Measurements from ENCODE around the gene UPK3A.
A peak's percentile ranks its signal among the peaks of the same experiment; 100 is the strongest.

The UPK3A gene

DNA sequence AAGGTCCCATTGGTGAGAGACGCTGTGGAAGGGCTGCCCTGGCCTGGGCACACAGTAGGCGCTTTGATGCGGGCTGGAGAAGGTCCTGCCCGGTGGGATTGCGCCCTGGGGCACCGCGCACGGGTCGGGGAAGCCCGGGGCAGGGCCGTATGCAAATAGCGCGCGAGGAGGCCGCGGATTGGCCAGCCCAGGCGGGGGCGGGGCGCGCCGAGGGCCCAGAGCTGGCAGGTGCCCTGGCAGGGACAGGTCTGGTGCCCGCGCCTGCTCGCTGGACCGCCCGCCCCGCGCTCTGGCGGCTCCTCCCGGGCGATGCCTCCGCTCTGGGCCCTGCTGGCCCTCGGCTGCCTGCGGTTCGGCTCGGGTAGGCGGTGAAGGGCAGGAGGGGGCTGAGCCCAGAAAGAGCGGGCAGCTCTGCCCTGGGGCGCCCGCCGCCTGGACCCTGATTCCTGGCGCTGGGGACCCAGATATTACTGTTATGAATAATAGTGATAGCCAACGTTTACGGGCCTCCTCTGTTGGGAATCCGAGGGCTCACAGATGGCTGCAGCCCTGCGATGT is at the start of gene UPK3A:
Gene UPK3A (plus strand): TSS at position 245 of the 558 bp plus-strand sequence. CDS start 65 bp downstream, at position 310.
- H3K4me3 Mint-ChIP-seq, result peak within 1 kb of the TSS; percentile 59 to 64
- peak; percentile 56 to 59 for DNase-seq
- no peak within 1 kb of the TSS for H3K27ac Mint-ChIP-seq
- peaks cover 27% of the 10 kb centered on the region for H3K4me1 Mint-ChIP-seq
- peaks cover 49% of the 10 kb centered on the region for H3K27me3 Mint-ChIP-seq
- H3K9me3 Mint-ChIP-seq, result no peaks in the 10 kb centered on the region
- peak; percentile 94 for ATAC-seq

DNA sequence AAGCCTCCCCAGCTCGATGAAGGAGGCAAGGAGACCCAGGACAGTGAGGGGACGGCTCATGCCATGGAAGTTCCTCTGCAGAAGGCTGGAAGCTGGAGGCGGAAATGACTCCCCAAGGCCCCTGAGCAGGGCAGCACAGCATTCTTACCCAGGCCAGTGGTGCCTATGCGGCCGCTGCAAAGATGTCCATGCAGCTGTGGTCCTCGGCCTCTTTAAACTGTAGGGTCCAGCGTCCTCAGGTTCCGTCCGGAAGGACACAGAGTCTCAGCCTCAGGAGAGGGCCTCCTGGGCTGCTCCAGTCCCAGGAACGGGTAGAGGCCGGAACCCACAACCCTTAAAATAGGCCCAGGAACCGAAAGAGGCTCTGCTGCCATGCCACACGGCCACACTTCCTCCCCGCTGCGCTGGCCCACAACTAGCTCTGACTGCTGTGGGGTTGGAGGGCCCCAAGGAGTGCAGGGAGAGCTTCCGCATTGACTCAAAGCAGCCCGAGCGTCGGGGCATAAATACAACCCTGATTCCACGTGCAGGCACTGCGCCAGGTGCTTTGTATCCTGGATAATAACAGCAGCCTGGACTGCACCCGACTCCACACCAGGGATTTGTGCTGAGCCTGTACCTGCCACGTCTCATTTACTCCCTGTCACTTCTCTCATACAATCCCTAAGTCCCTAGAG is 49.5 kb upstream of the UPK3A start:
- H3K27ac Mint-ChIP-seq, result peak overlapping the region; percentile 5 to 58
- H3K9me3 Mint-ChIP-seq, result no peaks in the 10 kb centered on the region
- DNase-seq, result peak; percentile 41 to 45
- ATAC-seq, result peak; percentile 79
- peak overlapping the region in 1 of 2 donors; percentile 68 for H3K4me3 Mint-ChIP-seq
- H3K4me1 Mint-ChIP-seq, result peaks cover 68% of the 10 kb centered on the region
- no peaks in the 10 kb centered on the region for H3K27me3 Mint-ChIP-seq

DNA sequence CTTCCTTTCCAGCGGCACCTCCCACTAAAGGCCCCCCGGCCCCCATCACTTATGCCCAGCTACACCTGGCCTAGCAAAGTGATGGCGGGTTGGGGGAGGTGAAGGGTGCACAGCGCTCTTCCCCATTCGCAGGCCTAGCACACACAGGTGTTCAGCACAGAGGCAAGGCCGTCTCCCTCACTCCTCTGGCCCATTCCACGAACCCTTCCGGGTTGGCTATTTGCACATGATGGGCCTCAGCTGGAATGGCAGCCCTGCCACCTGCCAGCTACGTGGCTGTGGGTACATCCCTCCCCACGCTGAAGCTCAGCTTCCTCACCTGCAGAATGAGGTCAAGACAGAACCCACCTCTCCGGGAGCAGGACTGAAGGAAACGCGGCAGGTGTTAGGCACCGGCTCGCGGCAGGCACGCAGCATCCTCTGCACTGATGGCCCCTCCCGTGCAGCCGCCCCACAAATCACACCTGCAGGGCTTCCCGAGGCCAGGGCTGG is 48.9 kb upstream of the UPK3A start:
- Mint-ChIP-seq H3K9me3 (no peaks in the 10 kb centered on the region), H3K27ac (peak overlapping the region; percentile 58 to 74), H3K4me3 (peak overlapping the region in 1 of 2 donors; percentile 68), H3K27me3 (no peaks in the 10 kb centered on the region), H3K4me1 (peaks cover 68% of the 10 kb centered on the region)
- no peak for DNase-seq
- no peak for ATAC-seq

DNA sequence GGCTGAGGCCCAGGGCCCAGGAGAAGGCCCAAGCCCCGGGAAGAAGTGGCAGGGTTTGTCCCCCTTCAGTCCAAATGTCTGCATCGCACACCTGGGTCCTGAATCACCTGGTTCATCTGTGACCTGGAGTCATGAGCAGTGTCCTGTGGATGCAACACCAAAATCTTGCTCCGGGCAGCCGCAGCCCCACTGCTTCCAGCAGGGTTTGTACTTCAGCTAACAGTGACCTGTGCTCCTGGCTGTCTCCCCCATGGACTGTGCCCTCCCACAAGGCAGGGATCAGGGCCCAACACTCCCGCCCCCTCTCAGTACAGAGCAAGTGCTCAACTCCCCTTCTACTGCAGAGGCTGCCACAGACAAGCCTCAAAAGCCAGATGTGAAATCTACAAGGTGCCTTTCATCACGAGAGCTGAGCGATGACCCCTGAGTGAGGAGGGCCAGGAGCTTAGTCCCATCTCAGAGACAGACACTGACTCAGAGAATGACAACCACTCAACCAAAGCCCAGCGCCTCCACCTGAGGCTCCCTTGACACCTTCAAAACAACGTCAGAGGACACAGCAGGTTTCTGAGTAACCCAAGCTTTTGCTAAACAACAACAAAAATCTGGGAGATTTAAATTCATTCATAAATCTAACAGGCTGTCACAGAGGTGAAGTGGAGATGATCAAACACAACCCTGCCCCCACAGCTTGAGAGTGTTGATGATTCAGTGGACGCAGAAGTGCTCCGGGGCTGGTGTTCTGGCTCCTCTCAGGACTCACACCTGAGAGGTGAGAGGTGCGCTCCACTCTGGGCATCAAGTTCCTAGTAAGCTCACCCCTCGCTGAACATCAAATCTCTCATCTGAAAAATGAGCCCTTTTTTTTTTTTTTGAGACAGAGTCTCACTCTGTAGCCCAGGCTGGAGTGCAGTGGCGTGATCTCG is 47.4 kb upstream of the UPK3A start:
- ATAC-seq, result no peak
- Mint-ChIP-seq H3K4me1 (peaks cover 81% of the 10 kb centered on the region), H3K9me3 (no peaks in the 10 kb centered on the region), H3K4me3 (no peak overlapping the region), H3K27me3 (no peaks in the 10 kb centered on the region), H3K27ac (peak overlapping the region in 1 of 2 donors; percentile 54)
- DNase-seq, result no peak

DNA sequence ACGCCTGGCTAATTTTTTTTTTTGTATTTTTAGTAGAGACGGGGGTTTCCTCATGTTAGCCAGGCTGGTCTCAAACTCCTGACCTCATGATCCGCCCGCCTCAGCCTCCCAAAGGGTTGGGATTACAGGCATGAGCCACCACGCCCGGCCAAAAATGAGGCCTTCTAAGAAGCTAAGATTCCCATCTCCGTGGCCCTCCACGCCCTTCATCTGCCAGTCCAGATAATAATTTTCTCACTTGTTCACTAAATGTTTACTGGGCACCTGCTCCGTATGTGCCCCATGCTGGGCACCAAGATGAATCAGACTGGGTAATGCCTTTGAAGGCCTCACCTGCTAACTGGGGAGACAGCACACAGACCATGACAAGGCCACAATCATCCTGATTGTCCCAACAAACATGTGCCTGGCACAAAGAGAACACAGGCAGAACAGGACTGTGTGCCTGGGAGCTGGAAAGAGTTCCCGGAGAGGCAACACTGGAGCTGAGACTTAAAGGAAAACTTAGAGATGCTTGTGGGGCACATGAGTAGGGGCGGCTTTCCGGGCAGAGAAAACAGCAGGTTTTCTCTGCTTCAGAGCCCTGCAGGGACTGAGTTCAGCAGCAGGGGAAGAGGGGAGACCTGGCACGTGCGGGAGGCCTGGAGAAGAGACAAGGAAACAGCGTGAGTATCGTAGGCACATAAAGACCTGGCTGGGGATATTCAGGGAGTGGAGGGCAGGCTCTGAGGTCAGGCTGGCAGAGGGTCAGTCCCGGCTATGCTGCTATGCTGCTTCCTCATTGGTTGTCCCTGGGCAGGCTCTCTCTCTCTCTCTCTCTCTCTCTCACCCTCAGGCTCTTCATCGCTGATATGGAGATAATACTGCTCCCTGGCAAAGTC is 46.4 kb upstream of the UPK3A start:
- H3K9me3 Mint-ChIP-seq, result no peaks in the 10 kb centered on the region
- no peak for DNase-seq
- no peak for ATAC-seq
- peaks cover 74% of the 10 kb centered on the region for H3K4me1 Mint-ChIP-seq
- no peaks in the 10 kb centered on the region for H3K27me3 Mint-ChIP-seq
- peak overlapping the region in 1 of 2 donors; percentile 25 for H3K4me3 Mint-ChIP-seq
- peak overlapping the region in 1 of 2 donors; percentile 64 for H3K27ac Mint-ChIP-seq

DNA sequence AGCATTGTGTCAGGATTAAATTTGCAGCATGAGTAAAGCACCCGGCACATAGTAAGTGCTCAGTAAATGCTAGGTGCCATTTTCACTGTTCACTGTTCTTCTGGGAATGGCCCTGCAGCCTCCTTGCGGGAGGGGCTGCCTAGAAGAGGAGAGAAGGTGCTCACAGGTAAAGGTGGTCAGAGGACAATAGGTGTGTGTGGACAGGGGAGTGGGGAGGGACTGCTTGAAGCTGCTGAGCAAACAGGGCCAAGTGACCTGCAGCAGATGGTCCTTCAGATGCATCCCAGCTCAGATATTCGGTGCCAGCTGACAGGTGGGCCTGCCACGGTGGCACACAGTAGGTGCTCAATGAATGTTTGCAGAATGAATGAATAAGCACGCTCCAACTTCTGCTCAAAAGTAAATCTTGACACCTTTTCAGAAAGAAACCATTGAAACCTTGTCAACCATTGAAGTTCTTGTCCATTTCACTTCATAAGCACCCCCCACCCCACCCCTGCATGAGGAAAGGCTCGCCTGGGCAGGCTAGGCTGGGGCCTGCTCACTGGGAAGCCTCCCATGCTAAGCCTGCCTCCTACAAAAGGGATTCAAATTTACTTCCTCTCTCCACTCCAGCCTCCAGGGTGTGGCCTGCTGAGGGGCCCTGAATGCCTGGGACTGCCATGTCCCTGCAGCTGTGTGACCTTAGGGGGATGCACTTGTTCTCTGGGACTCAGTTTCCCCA is 45.6 kb upstream of the UPK3A start:
- DNase-seq (no peak), ATAC-seq (no peak)
- no peak overlapping the region for H3K27ac Mint-ChIP-seq
- H3K27me3 Mint-ChIP-seq, result no peaks in the 10 kb centered on the region
- H3K9me3 Mint-ChIP-seq, result no peaks in the 10 kb centered on the region
- peak overlapping the region; percentile 86 to 100 for H3K4me3 Mint-ChIP-seq
- H3K4me1 Mint-ChIP-seq, result peaks cover 67% of the 10 kb centered on the region

DNA sequence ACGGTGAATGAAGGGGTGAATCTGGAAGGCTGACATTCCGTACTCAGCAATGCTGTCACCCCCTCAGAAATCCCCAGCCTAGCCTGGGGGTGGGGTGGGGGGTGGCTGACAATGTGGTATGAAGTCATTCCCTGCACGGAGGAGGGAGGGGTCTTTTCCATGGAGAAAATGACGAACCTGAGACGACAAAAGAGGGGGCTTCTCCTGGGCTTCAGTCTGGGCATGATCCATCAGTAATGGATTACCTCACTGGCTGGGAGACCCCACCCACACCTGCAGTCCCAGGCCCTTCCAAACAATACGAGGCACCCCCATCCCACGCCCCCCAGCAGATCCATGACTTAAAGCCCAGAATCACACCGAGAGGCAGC is 45.1 kb upstream of the UPK3A start:
- DNase-seq, result no peak
- Mint-ChIP-seq H3K27ac (peak overlapping the region; percentile 55 to 94), H3K4me1 (peaks cover 61% of the 10 kb centered on the region), H3K4me3 (peak overlapping the region; percentile 86 to 100), H3K9me3 (no peaks in the 10 kb centered on the region), H3K27me3 (no peaks in the 10 kb centered on the region)
- ATAC-seq, result no peak

DNA sequence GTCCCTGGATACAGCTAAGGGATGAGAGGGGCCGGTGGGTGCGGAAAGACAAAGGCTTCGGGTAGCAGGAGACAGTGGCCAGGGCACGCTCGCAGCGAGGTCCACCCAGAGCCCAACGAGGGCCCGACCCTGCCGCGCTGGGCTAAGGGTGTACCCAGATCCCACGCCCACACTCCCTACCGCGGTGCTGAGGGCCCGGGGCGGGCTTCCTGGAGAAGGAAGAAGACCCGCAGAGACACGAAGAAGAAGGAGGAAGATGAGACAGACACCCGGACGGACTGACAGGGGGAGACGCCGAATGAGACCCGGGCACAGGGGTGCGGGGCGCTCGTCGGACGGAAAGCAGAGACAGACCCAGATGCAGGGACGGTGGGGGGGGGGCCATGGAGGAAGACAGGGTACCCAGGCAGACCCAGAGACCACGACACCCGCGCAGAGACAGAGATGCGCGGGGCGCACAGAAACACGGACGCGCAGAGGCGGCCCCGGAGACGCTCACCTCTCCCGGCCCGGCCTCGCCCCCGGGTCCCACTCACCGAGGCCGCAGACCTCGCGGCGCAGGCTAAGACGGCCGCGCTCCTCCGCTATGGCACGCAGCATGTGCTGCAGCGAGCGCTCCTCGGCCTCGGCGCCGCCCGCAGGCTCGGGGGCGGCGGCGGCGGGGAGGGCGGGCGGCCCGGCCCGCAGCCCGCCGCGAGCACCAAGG is 44.5 kb upstream of the UPK3A start:
- ATAC-seq (peak; percentile 75), DNase-seq (peak; percentile 53 to 55)
- Mint-ChIP-seq H3K27me3 (no peaks in the 10 kb centered on the region), H3K4me1 (peaks cover 56% of the 10 kb centered on the region), H3K9me3 (no peaks in the 10 kb centered on the region), H3K27ac (peak overlapping the region; percentile 55 to 94), H3K4me3 (peak overlapping the region; percentile 86 to 100)

DNA sequence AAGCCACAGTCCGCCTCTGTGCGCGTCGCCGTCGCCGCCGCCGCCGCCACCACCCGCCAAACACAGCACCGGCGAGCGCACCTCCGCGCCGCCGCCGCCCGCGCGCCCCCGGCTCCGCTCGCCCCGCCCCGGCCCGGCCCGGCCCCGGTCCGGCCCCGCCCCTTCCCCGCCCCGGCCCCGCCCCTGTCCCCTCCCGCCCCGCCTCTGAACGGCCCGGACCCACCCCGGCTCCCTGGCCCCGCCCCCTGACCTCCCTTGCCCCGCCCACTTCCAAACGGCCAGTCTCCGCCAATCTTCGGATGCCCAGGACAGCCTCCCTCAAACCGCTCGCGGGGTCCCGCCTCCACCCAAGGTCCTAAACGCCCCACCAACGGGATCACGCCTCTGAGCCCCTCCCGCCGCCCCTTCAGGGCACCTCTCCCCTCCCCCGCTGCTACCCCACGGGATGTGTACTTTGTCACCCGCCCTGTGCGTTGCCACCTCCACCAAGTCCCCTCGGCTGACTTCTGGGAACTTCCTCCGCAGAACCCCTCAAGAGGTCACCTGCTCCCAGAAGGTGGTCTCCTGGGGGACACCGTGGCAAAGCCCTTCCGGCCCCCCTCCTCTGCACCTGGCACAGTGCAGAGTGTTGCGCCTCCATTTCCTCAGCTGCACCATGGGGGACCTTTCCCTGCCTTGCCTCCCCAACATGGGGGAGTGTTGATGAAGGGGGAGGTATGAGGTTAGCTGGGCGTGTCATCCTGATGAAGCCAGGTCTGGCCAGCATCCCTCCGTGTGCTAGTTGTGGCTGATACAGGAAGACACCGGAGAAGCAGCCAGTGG is 43.7 kb upstream of the UPK3A start, which contains the start of gene KIAA0930:
Gene KIAA0930 (minus strand): TSS at position 85 of the 822 bp plus-strand sequence. CDS start 191 bp downstream, outside the sequence.
- DNase-seq (peak; percentile 74 to 83), ATAC-seq (peak; percentile 79)
- Mint-ChIP-seq H3K4me3 (peak within 1 kb of the TSS; percentile 95 to 100), H3K4me1 (peaks cover 52% of the 10 kb centered on the region), H3K9me3 (no peaks in the 10 kb centered on the region), H3K27me3 (no peaks in the 10 kb centered on the region), H3K27ac (peak within 1 kb of the TSS; percentile 94 to 95)

DNA sequence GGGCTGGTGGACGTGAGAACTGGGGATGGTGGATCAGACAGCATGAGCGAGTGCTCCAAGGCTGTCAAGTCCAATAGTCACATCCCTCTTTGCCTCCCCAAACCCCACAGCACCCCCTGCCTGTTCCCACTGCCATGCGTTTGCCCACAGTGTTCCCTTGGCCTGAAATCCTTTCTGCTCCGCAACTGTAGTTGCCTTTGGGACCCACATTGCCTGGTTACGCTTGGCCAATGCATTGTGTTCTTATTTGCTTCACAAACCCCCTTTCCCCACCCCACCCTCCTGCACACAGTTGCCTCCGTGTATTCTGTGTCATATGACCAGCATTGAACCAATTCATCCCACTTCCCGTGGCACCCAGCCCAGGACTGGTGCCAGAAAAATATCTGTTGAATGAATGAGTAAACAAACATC is 42.0 kb upstream of the UPK3A start:
- no peak overlapping the region for H3K4me3 Mint-ChIP-seq
- no peaks in the 10 kb centered on the region for H3K9me3 Mint-ChIP-seq
- no peaks in the 10 kb centered on the region for H3K27me3 Mint-ChIP-seq
- H3K27ac Mint-ChIP-seq, result no peak overlapping the region
- peaks cover 52% of the 10 kb centered on the region for H3K4me1 Mint-ChIP-seq
- ATAC-seq (no peak), DNase-seq (no peak)

DNA sequence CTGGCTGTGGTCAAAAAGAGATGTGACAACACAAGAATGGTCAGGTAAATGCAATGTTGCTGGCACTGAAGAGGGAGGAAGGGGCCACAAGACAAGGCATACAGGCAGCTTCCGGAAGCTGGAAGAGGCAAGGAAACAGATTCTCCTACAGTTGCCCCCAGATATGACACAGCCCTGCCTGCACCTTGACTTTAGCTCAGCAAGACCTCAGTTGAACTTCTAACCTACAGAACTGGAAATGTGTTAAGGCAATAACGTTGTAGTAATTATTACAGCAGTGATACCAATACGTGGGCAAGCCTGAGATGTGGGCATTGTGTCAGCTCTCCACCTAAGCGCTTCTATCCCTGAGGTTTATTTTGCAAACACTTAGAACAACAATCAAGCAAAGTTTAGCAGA is 39.8 kb upstream of the UPK3A start:
- Mint-ChIP-seq H3K27me3 (no peaks in the 10 kb centered on the region), H3K4me3 (no peak overlapping the region), H3K4me1 (peaks cover 52% of the 10 kb centered on the region), H3K9me3 (no peaks in the 10 kb centered on the region), H3K27ac (no peak overlapping the region)
- ATAC-seq, result no peak
- DNase-seq, result no peak

DNA sequence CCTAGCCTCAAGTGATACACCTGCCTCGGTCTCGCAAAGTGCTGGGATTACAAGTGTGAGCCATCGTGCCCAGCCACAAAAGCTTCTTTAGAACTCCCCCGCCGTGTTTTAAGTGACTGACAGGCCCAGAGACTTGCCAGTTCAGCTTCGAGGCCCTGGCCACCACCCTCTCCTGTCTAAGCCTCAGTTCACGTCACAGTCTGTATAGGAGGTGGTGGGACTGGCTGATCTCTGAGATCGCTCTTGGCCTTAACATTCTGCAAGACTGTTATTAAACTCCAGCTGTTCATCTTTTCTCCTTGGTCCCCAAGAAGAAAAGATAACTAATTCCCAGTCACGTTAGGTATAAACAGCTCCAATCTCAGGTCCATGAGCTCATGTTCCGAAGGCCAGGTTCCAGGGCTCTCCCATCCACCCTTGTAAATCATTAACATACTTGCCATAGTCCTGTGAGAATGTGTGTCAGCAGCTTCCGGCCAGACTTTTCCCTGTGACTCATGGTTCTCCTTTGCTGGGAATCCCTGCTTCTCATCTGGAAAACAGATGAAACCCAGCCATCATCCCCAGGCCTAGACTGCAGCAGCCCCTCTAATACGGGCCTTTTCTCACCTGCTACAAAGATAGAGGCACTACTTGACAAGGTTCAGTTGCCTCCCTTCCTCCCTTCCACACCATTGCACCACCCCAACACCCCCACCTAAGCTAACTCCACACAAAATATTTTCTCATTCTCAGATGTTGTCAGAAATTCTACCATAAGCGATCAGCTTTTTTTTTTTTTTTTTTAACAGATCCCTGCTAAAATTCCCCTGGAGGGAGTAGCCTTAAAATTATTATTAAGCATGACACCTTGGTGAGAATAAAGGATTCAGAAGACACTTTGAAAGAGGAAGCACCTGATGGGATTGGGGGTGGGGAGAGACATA is 38.4 kb upstream of the UPK3A start:
- peaks cover 48% of the 10 kb centered on the region for H3K4me1 Mint-ChIP-seq
- no peak for DNase-seq
- no peak for ATAC-seq

More for the DNA sequence above, 38.4 kb upstream of the UPK3A start:
- Mint-ChIP-seq H3K27me3 (no peaks in the 10 kb centered on the region), H3K27ac (peak overlapping the region in 1 of 2 donors; percentile 75), H3K4me3 (peak overlapping the region in 1 of 2 donors; percentile 40), H3K9me3 (no peaks in the 10 kb centered on the region)

Measured in stimulated activated naive CD8-positive, alpha-beta T cell treated with anti-CD3 and anti-CD28 coated beads, Interleukin-15, amount 100 ng/mL, for 72 hours (primary cell).